Skeletal muscle cell (primary cell): ENCODE data around the gene TMEM131L.
"Not testable (repeated sequence)": the region's sequence is repeated elsewhere in the genome, so short reads cannot be mapped to it uniquely, and the experiment has no call there.

Experiments
- DNase-seq: peaks from one replicate; pipeline ENCODE4 v3.0.0-alpha.2; 2010; ENCODE audit warnings: low read depth
- H3K4me3 ChIP-seq: 2 replicates; pipeline ENCODE4 v1.5.1; 2011; ENCODE audit warnings: low read depth, mild to moderate bottlenecking, control low read depth, low read length, moderate library complexity

The TMEM131L gene

DNA sequence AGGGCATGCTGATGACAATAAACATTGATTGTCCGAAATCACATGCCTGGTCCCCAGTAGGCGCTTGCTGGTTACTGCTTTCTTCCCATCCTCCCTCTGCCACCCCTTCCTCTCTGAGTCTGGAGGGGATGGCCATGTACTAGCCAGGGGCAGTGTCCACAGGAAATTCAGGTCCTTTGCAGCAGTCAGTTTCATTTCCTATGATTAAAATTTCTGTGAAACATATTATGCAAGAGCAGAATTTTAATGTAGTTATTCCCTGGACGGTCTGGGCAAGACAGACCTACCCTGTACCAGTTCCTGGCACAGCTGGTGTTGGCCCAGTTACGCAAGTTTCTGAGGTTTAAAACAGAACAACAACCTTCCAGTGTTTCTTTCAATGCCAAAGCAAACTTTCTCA is 189.8 kb downstream of the TMEM131L start:
- peak; percentile 49 for DNase-seq
- H3K4me3 ChIP-seq, result no peak overlapping the region

GRCh38 chr4:153661215-153661822 is 195.2 kb downstream of the TMEM131L start:
- no peak overlapping the region for H3K4me3 ChIP-seq
- peak; percentile 41 for DNase-seq

DNA sequence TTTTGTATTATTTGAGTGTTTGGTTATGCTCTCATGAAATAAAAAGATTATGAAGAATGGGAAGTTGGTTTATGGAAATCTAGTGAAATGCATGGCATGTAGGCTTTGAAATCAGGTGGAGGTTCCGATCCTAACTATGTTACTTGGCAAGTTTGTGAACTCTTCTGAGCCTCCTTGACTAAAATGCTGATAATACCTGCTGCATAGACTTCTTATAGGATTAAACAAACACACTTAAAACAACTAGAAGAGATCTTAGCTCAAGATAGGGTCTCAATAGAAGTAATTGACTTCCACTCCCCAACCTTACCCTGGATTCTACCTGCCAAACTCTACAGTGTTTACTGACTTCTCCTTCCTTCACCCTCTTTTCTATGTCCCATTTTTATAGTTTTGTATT is 195.7 kb downstream of the TMEM131L start:
- H3K4me3 ChIP-seq, result no peak overlapping the region

GRCh38 chr4:153663667-153664066 is 197.5 kb downstream of the TMEM131L start:
- no peak for DNase-seq
- H3K4me3 ChIP-seq, result no peak overlapping the region

More for the DNA sequence above, 195.7 kb downstream of the TMEM131L start:
- no peak for DNase-seq

GRCh38 chr4:153666505-153666904 is 200.3 kb downstream of the TMEM131L start:
- DNase-seq, H3K4me3 ChIP-seq: not testable (repeated sequence)

GRCh38 chr4:153668647-153669046 is 202.5 kb downstream of the TMEM131L start:
- DNase-seq, result no peak
- no peak overlapping the region for H3K4me3 ChIP-seq

DNA sequence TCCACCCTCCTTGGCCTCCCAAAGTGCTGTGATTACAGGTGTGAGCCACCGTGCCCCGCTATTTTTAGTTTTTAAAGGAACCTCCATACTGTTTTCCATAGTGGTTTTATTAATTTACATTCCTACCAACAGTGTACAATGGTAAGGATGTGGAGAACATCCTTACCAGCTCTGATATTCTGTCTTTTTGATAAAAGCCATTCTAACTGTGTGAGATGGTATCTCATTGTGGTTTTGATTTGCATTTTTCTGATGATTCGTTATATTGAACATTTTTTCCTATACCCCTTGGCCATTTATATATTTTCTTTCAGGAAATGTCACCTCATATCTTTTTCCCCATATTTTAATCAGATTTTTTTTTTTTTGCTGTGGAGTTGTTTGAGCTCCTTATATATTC is 203.7 kb downstream of the TMEM131L start:
- no peak overlapping the region for H3K4me3 ChIP-seq
- no peak for DNase-seq

DNA sequence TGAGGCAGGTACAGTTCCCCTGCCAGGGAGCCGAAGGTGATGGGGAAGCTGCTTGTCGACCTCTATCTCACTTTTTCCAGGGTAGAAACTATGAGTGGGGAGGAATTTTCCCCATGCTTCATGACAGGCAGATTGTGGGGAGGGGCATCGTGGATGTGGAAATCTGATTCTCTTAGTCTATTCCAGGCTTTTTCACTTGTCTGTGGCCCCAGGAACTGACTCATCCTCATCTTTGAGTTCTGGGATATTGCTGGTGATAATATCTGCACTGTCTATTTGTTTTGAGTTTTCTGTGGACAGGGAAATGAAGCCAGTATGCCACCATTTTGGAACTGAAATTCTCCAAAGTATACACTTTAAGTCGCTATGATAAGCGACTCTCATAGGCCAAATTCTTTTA is 210.3 kb downstream of the TMEM131L start:
- DNase-seq, result no peak
- no peak overlapping the region for H3K4me3 ChIP-seq

- no peak overlapping the region for H3K4me3 ChIP-seq
- peak; percentile 74 for DNase-seq
These were observed 210.8 kb downstream of the TMEM131L start for GRCh38 chr4:153676984-153677383.

GRCh38 chr4:153679486-153679885 is 213.3 kb downstream of the TMEM131L start:
- no peak for DNase-seq
- no peak overlapping the region for H3K4me3 ChIP-seq

- DNase-seq, result no peak
- H3K4me3 ChIP-seq, result peak overlapping the region; percentile 57
These were observed 217.6 kb downstream of the TMEM131L start for GRCh38 chr4:153683763-153684181.

DNA sequence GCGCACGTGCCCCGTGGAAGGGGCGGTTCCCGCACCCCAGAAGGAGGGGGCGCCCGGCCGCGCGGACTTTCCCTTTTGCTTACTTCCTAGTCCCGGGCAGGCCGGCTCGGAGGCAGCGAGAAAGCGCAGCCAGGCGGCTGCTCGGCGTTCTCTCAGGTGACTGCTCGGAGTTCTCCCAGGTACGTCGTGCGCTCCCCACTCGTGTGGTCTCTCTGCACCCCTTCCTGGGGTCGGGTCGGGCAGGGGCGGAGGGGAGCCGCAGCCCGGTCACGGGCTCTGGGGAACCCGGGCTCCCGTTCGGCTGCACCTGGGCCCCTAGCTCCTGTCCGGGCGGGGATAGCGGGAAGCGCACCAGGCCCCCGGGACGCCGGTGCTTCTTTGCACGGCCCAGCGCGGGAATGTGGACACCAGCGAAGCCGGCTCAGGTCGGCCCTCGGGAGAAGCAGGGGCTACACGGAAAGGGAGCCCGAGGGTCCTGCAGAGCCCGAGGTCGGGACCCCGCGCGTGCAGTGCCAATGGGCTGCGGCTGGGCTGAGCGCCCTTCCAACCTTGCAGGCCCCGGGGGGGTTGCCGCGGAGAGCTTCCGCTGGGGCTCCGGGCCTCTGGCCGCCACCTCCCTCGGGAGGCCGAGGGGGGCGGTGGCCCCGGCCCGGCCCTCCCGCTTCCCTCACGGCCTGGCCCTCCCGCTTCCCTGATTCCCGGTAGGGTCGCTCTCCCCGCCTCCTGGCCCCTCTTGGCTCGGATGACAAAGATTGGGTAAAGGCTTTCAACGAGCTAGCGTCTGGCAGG is 218.2 kb downstream of the TMEM131L start, which contains the start of gene TLR2:
TLR2 (plus strand) TSS at position 99 of the 789 bp plus-strand sequence. CDS start 18,628 bp downstream, outside the sequence.
- DNase-seq, result no peak
- H3K4me3 ChIP-seq, result peak within 1 kb of the TSS; percentile 57

DNA sequence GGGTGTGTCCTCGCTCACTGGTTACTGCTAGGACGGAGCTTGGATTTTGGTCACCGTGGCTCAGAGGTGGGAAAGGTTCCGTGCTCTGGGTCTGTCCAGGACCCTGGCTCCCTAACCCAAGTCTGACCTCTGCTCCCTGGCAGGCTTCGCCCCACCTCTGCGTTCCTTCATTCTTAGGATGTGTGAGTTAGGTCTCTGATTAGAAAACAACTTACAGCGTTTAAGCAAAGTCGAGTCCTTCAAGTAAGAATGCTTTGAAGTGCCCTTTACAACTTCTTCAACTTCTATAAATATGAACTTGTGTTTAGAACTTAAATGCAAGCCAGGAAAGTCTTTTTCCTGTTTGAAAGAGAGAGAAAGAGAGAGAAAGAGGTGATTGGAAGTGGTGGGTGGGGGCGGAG is 218.8 kb downstream of the TMEM131L start:
- DNase-seq, result no peak

More for the DNA sequence above, 218.8 kb downstream of the TMEM131L start:
- peak overlapping the region; percentile 57 for H3K4me3 ChIP-seq
